Measurements from ENCODE around the gene MAPK11.
A peak's percentile ranks its signal among the peaks of the same experiment; 100 is the strongest.

MAPK11 gene

GRCh38 chr22:50269970-50270665 is at the start of gene MAPK11:
Gene MAPK11, minus strand, starts transcription at chr22:50270380. Its CDS starts 88 bp downstream, at chr22:50270292.
- no peak for DNase-seq (ENCODE audit: low spot score)

- no peak for DNase-seq (ENCODE audit: low spot score)
Measured at GRCh38 chr22:50319503-50319951, 49.3 kb upstream of the MAPK11 start.

GRCh38 chr22:50318698-50319411 is 48.7 kb upstream of the MAPK11 start:
- DNase-seq (ENCODE audit: low spot score) = no peak

GRCh38 chr22:50318356-50318697 is 48.1 kb upstream of the MAPK11 start:
- DNase-seq (ENCODE audit: low spot score) = no peak

GRCh38 chr22:50317674-50318073 is 47.5 kb upstream of the MAPK11 start:
- DNase-seq (ENCODE audit: low spot score) = no peak

GRCh38 chr22:50317178-50317577 is 47.0 kb upstream of the MAPK11 start:
- no peak for DNase-seq (ENCODE audit: low spot score)

GRCh38 chr22:50316114-50317065 is 46.2 kb upstream of the MAPK11 start:
- no peak for DNase-seq (ENCODE audit: low spot score)

- no peak for DNase-seq (ENCODE audit: low spot score)
Measured at GRCh38 chr22:50315289-50316113, 45.3 kb upstream of the MAPK11 start.

- DNase-seq (ENCODE audit: low spot score) = peak; percentile 46
Measured at GRCh38 chr22:50314455-50315288, 44.5 kb upstream of the MAPK11 start.

GRCh38 chr22:50314081-50314454 is 43.9 kb upstream of the MAPK11 start:
- DNase-seq (ENCODE audit: low spot score) = no peak

GRCh38 chr22:50313600-50313999 is 43.4 kb upstream of the MAPK11 start:
- no peak for DNase-seq (ENCODE audit: low spot score)

- DNase-seq (ENCODE audit: low spot score) = no peak
Measured at GRCh38 chr22:50313021-50313420, 42.8 kb upstream of the MAPK11 start.

GRCh38 chr22:50312371-50312770 is 42.2 kb upstream of the MAPK11 start:
- DNase-seq (ENCODE audit: low spot score) = no peak

GRCh38 chr22:50311606-50312351 is 41.6 kb upstream of the MAPK11 start:
- no peak for DNase-seq (ENCODE audit: low spot score)

GRCh38 chr22:50310949-50311444 is 40.8 kb upstream of the MAPK11 start:
- DNase-seq (ENCODE audit: low spot score) = no peak

GRCh38 chr22:50310031-50310722 is 40.0 kb upstream of the MAPK11 start:
- DNase-seq (ENCODE audit: low spot score) = no peak

- DNase-seq (ENCODE audit: low spot score) = no peak
Measured at GRCh38 chr22:50309601-50309991, 39.4 kb upstream of the MAPK11 start.

GRCh38 chr22:50308986-50309600 is 38.9 kb upstream of the MAPK11 start:
- no peak for DNase-seq (ENCODE audit: low spot score)

- peak; percentile 79 for DNase-seq (ENCODE audit: low spot score)
Measured at GRCh38 chr22:50308597-50308935, 38.4 kb upstream of the MAPK11 start.
